IMR-90 (cell line): ENCODE results near the gene PDE6A. TPM values are rescaled to one million over a fixed set of nuclear protein-coding genes. Genes with fewer than 3 reads are reported as not detected.
A peak's percentile ranks its signal among the peaks of the same experiment; 100 is the strongest.

ENCODE experiments used
- ATAC-seq: fragments of 200-7000 bp; cut with Tn5 transposase; 2 replicates; pipeline ENCODE4 v1.9.1; 2020; ENCODE audit warnings: low read depth, mild to moderate bottlenecking, moderate library complexity
- BruUV-seq: library from RNA; stranded (reverse); fragments of 400-500 nt; replicated peaks from 2 replicates; lab custom pipeline; 2021; lab: Mats Ljungman, UMichigan
- CTCF ChIA-PET: fragments of 300-600 bp; formaldehyde crosslinking; extraction: SDS; loops from one replicate; lab custom pipeline; 2021; ENCODE audit warnings: antibody characterized with exemption; lab: Yijun Ruan, JAX
- POLR2A ChIA-PET: fragments of 300-600 bp; sonication (Branson Sonifier 250); formaldehyde crosslinking; loops from one replicate; lab custom pipeline; 2022; ENCODE audit warnings: antibody characterized with exemption; ENCODE audit not compliant: unreplicated experiment; lab: Charles Lee
- DNase-seq: peaks from one replicate; pipeline ENCODE4 v3.0.0; 2013
- H2AFZ ChIP-seq: replicated peaks from 2 replicates; pipeline ENCODE3; 2013; ENCODE audit warnings: low read length, mild to moderate bottlenecking; ENCODE audit not compliant: poor library complexity
- H2AK5ac ChIP-seq: 2 replicates; pipeline ENCODE4 v1.6.1; 2013; ENCODE audit warnings: low read depth, low read length, inconsistent platforms
- H2AK9ac ChIP-seq: replicated peaks from 2 replicates; pipeline ENCODE3; 2013; ENCODE audit warnings: mild to moderate bottlenecking, low read depth, low read length, moderate library complexity; ENCODE audit not compliant: poor library complexity
- H2BK120ac ChIP-seq: 2 replicates; pipeline ENCODE4 v1.6.1; 2013; ENCODE audit warnings: low read depth, low read length, inconsistent platforms
- H2BK15ac ChIP-seq: 3 replicates; pipeline ENCODE4 v1.6.1; 2013; ENCODE audit warnings: low read depth, low read length, inconsistent platforms
- H2BK20ac ChIP-seq: 2 replicates; pipeline ENCODE4 v1.6.1; 2013; ENCODE audit warnings: low read depth, mild to moderate bottlenecking, inconsistent platforms, low read length, moderate library complexity
- H2BK5ac ChIP-seq: 2 replicates; pipeline ENCODE4 v1.6.1; 2013; ENCODE audit warnings: mild to moderate bottlenecking, low read depth, low read length, inconsistent platforms; ENCODE audit not compliant: poor library complexity, severe bottlenecking
- H3K14ac ChIP-seq: replicated peaks from 2 replicates; pipeline ENCODE4 v1.6.1; 2013; ENCODE audit warnings: low read depth, low read length, inconsistent platforms
- H3K18ac ChIP-seq: 2 replicates; pipeline ENCODE4 v1.6.1; 2013; ENCODE audit warnings: low read depth, low read length, control low read depth
- H3K23ac ChIP-seq: 2 replicates; pipeline ENCODE4 v1.6.1; 2013; ENCODE audit warnings: low read depth, low read length, inconsistent platforms
- H3K27ac ChIP-seq: 2 replicates; pipeline ENCODE4 v1.5.1; 2013; ENCODE audit warnings: mild to moderate bottlenecking, control low read depth, low read length; ENCODE audit not compliant: insufficient read depth
- H3K27me3 ChIP-seq: 2 replicates; pipeline ENCODE4 v1.6.1; 2013; ENCODE audit warnings: low read length; ENCODE audit not compliant: control insufficient read depth, insufficient read depth
- H3K36me3 ChIP-seq: 2 replicates; pipeline ENCODE4 v1.6.1; 2013; ENCODE audit warnings: low read length, mixed read lengths; ENCODE audit not compliant: control insufficient read depth, insufficient read depth
- H3K4ac ChIP-seq: 2 replicates; pipeline ENCODE4 v1.6.1; 2013; ENCODE audit warnings: low read depth, low read length, inconsistent platforms
- H3K4me1 ChIP-seq: 2 replicates; pipeline ENCODE4 v1.6.1; 2013; ENCODE audit warnings: low read length, mixed read lengths; ENCODE audit not compliant: control insufficient read depth, insufficient read depth
- H3K4me2 ChIP-seq: 2 replicates; pipeline ENCODE4 v1.6.1; 2013; ENCODE audit warnings: low read depth, mild to moderate bottlenecking, control low read depth, low read length, moderate library complexity
- H3K4me3 ChIP-seq: 2 replicates; pipeline ENCODE4 v1.5.1; 2013; ENCODE audit warnings: low read depth, mild to moderate bottlenecking, control low read depth, low read length, moderate library complexity; ENCODE audit not compliant: insufficient read depth
- H3K56ac ChIP-seq: 2 replicates; pipeline ENCODE4 v1.6.1; 2013; ENCODE audit warnings: low read length, inconsistent platforms; ENCODE audit not compliant: insufficient read depth; ENCODE audit errors: extremely low read depth
- H3K79me1 ChIP-seq, 2 experiments: 2 replicates each; pipeline ENCODE4 v1.6.1; 2013; ENCODE audit warnings: low read length in 2 of 2, inconsistent platforms in 1 of 2, low read depth in 1 of 2
- H3K9ac ChIP-seq: 2 replicates; pipeline ENCODE4 v1.6.1; 2013; ENCODE audit warnings: low read depth, low read length, control low read depth
- H3K9me1 ChIP-seq: 2 replicates; pipeline ENCODE4 v1.6.1; 2013; ENCODE audit warnings: low read length, inconsistent platforms; ENCODE audit not compliant: insufficient read depth
- H3K9me3 ChIP-seq: 2 replicates; pipeline ENCODE4 v1.6.1; 2013; ENCODE audit warnings: low read length; ENCODE audit not compliant: control insufficient read depth, insufficient read depth
- H4K20me1 ChIP-seq: 2 replicates; pipeline ENCODE4 v1.6.1; 2013; ENCODE audit warnings: low read length, inconsistent platforms; ENCODE audit not compliant: insufficient read depth
- H4K5ac ChIP-seq: 2 replicates; pipeline ENCODE4 v1.6.1; 2013; ENCODE audit warnings: mild to moderate bottlenecking, low read depth, low read length, control low read depth
- H4K8ac ChIP-seq, 2 experiments: 2 replicates each; pipeline ENCODE4 v1.6.1; 2013; ENCODE audit warnings: low read depth in 2 of 2, low read length in 2 of 2, control low read depth in 1 of 2, inconsistent platforms in 1 of 2
- H4K91ac ChIP-seq: 2 replicates; pipeline ENCODE4 v1.6.1; 2013; ENCODE audit warnings: low read depth, low read length, inconsistent platforms; ENCODE audit not compliant: insufficient read depth
- BHLHE40 ChIP-seq: fragments of 150-350 bp; IDR thresholded peaks from 2 replicates; pipeline ENCODE4 v1.6.1; 2016; ENCODE audit warnings: mild to moderate bottlenecking, low read depth, low read length
- CEBPB ChIP-seq: IDR thresholded peaks from 2 replicates; pipeline ENCODE4 v1.6.1; 2012; ENCODE audit warnings: low read depth, low read length, improper control_type of control experiment
- ELK1 ChIP-seq: fragments of 150-350 bp; IDR thresholded peaks from 2 replicates; pipeline ENCODE4 v1.6.1; 2016; ENCODE audit warnings: low read depth, mild to moderate bottlenecking, low read length, moderate library complexity, borderline replicate concordance
- FOS ChIP-seq: fragments of 150-350 bp; IDR thresholded peaks from 2 replicates; pipeline ENCODE4 v1.6.1; 2016; ENCODE audit warnings: low read depth, low read length
- MAFK ChIP-seq: IDR thresholded peaks from 2 replicates; pipeline ENCODE4 v1.6.1; 2012; ENCODE audit warnings: low read depth, low read length, improper control_type of control experiment
- MXI1 ChIP-seq: IDR thresholded peaks from 2 replicates; pipeline ENCODE4 v1.6.1; 2012; ENCODE audit warnings: low read depth, mild to moderate bottlenecking, low read length, moderate library complexity, borderline replicate concordance
- NFE2L2 ChIP-seq: fragments of 150-350 bp; IDR thresholded peaks from 2 replicates; pipeline ENCODE4 v1.6.1; 2016; ENCODE audit warnings: low read depth, mild to moderate bottlenecking, low read length
- RAD21 ChIP-seq: IDR thresholded peaks from 2 replicates; pipeline ENCODE4 v1.6.1; 2012; ENCODE audit warnings: low read length, improper control_type of control experiment
- RCOR1 ChIP-seq: IDR thresholded peaks from 2 replicates; pipeline ENCODE4 v1.6.1; 2012; ENCODE audit warnings: mild to moderate bottlenecking, low read length, improper control_type of control experiment; ENCODE audit not compliant: insufficient replicate concordance
- RFX5 ChIP-seq: IDR thresholded peaks from 2 replicates; pipeline ENCODE4 v1.8.0; 2012; ENCODE audit warnings: low read depth, mild to moderate bottlenecking, low read length, moderate library complexity
- SMC3 ChIP-seq: fragments of 150-350 bp; IDR thresholded peaks from 2 replicates; pipeline ENCODE4 v1.6.1; 2016; ENCODE audit warnings: low read depth, mild to moderate bottlenecking, antibody characterized with exemption, low read length, moderate library complexity
- USF2 ChIP-seq: fragments of 150-350 bp; IDR thresholded peaks from 2 replicates; pipeline ENCODE4 v1.6.1; 2017; ENCODE audit warnings: mild to moderate bottlenecking, antibody characterized with exemption, low read length, low read depth
- WGBS, 2 experiments: methylation state at CpG; one replicate each; pipeline versions ENCODE4 v1.1.5 to v1.1.7; 2013; ENCODE audit warnings: missing lambda C conversion rate in 2 of 2; ENCODE audit not compliant: insufficient read length in 1 of 2; ENCODE audit errors: extremely low coverage in 2 of 2; 5-methylcytosine and 5-hydroxymethylcytosine counted together
- dilution Hi-C: fragments of 300-500 bp; cut with HindIII; formaldehyde crosslinking; loops from one replicate; pipeline ENCODE4 v1.14.3; 2018; ENCODE audit warnings: low sequenced_read_pairs; ENCODE audit not compliant: unreplicated experiment
- in situ Hi-C: fragments of 300-500 bp; cut with MboI; formaldehyde crosslinking; loops from 3 replicates; pipeline ENCODE4 v1.14.3; 2019; ENCODE audit warnings: low sequenced_read_pairs, inconsistent platforms, mixed read lengths
- intact Hi-C: fragments of 100-400 bp; cut with micrococcal nuclease; formaldehyde crosslinking; loops from 2 replicates; pipeline ENCODE4 v1.10.0; 2022
- polyA plus RNA-seq, 3 experiments: library from polyadenylated mRNA; depleted of rRNA; stranded (reverse); fragments of >200 nt; gene quantifications; 2 replicates each; pipeline ENCODE4 v1.2.3, GENCODE V29; 2012; ENCODE audit warnings: low replicate concordance in 1 of 3
- total RNA-seq: library from RNA; depleted of rRNA; stranded (reverse); fragments of >200 nt; gene quantifications from 2 replicates; pipeline ENCODE4 v1.2.3, GENCODE V29; 2012

PDE6A gene
- total and polyA plus RNA-seq, 2 of the 4 experiments (the other 2 are of a cell fraction) = not detected

- TF ChIP-seq RAD21 (no peak), MAFK (no peak)
Measured at GRCh38 chr5:149915392-149916260, 29.0 kb downstream of the PDE6A start (continued).

GRCh38 chr5:149913436-149914419 is 30.9 kb downstream of the PDE6A start:
- ATAC-seq (no peak), DNase-seq (no peak)
- 0 out of 2 replicates have a peak, but pooled peaks cover 3% of the 10 kb centered on the region for H3K9me1 ChIP-seq
- no peaks in the 10 kb centered on the region for H3K79me1 ChIP-seq
- no peak overlapping the region for H3K4me3 ChIP-seq
- H3K23ac ChIP-seq = no peak overlapping the region
- H3K27me3 ChIP-seq = peaks cover 25% of the 10 kb centered on the region
- in situ Hi-C loops = no loop called here
- H3K9ac ChIP-seq = no peak overlapping the region
- H4K8ac ChIP-seq = no peak overlapping the region; a peak in 1 of 4 replicates
- H2BK5ac ChIP-seq = no peak overlapping the region
- 0 out of 2 replicates have a peak overlapping the region, but pooled peaks have one; percentile 21 for H3K14ac ChIP-seq
- no peak overlapping the region for H4K91ac ChIP-seq
- no peak overlapping the region for H2AK5ac ChIP-seq
- intact Hi-C loops = no loop called here
- no peaks in the 10 kb centered on the region for H4K20me1 ChIP-seq
- dilution Hi-C loops = no loop called here
- H3K4me1 ChIP-seq = no peaks in the 10 kb centered on the region
- BruUV-seq = no TSS peak
- H3K18ac ChIP-seq = no peak overlapping the region
- H3K27ac ChIP-seq = no peak overlapping the region
- ChIA-PET POLR2A (no interaction called here), CTCF (interaction anchor here (0.6 kb wide), 2 partner anchors 46 to 1201 kb away, joined by 3 read pairs; no protein-coding TSS in a partner anchor)
- no peaks in the 10 kb centered on the region for H3K36me3 ChIP-seq
- H3K4ac ChIP-seq = no peak overlapping the region
- H2BK15ac ChIP-seq = no peak overlapping the region
- WGBS, 2 experiments = 71% methylated on average over 2 of the region's 7 CpGs; no CpG with 5 or more reads in 1 of the 2 experiments
- H2BK120ac ChIP-seq = no peak overlapping the region
- H2AK9ac ChIP-seq = no peak overlapping the region
- H4K5ac ChIP-seq = no peak overlapping the region
- no peak overlapping the region for H3K56ac ChIP-seq
- no peak overlapping the region for H2BK20ac ChIP-seq
- no peak overlapping the region for H3K4me2 ChIP-seq
- no peaks in the 10 kb centered on the region for H3K9me3 ChIP-seq
- peak overlapping the region; percentile 44 for H2AFZ ChIP-seq
- TF ChIP-seq NFE2L2 = no peak
- no peak for TF ChIP-seq CEBPB
- TF ChIP-seq ELK1 = no peak
- TF ChIP-seq SMC3 = no peak
- TF ChIP-seq BHLHE40 = no peak
- no peak for TF ChIP-seq RAD21
- no peak for TF ChIP-seq MXI1
- TF ChIP-seq RFX5 = no peak
- TF ChIP-seq USF2 = no peak
- no peak for TF ChIP-seq RCOR1
- no peak for TF ChIP-seq FOS
